ENCODE measurements around the gene PKN1. TPM values are rescaled to one million over a fixed set of nuclear protein-coding genes. Genes with fewer than 3 reads are reported as not detected.

PKN1 gene
- total RNA-seq, 2 donors from 2014 or later = 239 to 278 TPM

- peaks cover 17% of the 10 kb centered on the region for H3K27me3 Mint-ChIP-seq (ENCODE audit: low read depth)
- H3K36me3 Mint-ChIP-seq (ENCODE audit: insufficient read depth in 2 of 2) = peaks cover 2 to 6% of the 10 kb centered on the region in 2 donors
- no peaks in the 10 kb centered on the region for H3K9me3 Mint-ChIP-seq
- DNase-seq (no peak), ATAC-seq (replicated peaks in 1 of 2) (no peak)
- peak overlapping the region in 1 of 2 donors; percentile 22 for H3K4me3 Mint-ChIP-seq
- peaks cover 34% of the 10 kb centered on the region for H3K4me1 Mint-ChIP-seq (ENCODE audit: low read depth)
- no peak overlapping the region for H3K27ac Mint-ChIP-seq
These were observed 38.5 kb downstream of the PKN1 start for GRCh38 chr19:14471436-14472187.

- Mint-ChIP-seq H3K27ac (no peak overlapping the region), H3K36me3 (ENCODE audit: insufficient read depth in 2 of 2) (peaks cover 2 to 4% of the 10 kb centered on the region in 2 donors), H3K27me3 (ENCODE audit: low read depth) (peaks cover 17% of the 10 kb centered on the region), H3K4me1 (ENCODE audit: low read depth) (peaks cover 36% of the 10 kb centered on the region), H3K4me3 (peak overlapping the region; percentile 70), H3K9me3 (no peaks in the 10 kb centered on the region)
- ATAC-seq (replicated peaks in 1 of 2) (peak; percentile 59 to 60), DNase-seq (peak; percentile 88 to 89)
These were observed 39.3 kb downstream of the PKN1 start for GRCh38 chr19:14472202-14472938.

GRCh38 chr19:14473073-14473977 is 40.2 kb downstream of the PKN1 start:
- peak overlapping the region; percentile 70 for H3K4me3 Mint-ChIP-seq
- no peak overlapping the region for H3K27ac Mint-ChIP-seq
- no peaks in the 10 kb centered on the region for H3K9me3 Mint-ChIP-seq
- H3K36me3 Mint-ChIP-seq (ENCODE audit: insufficient read depth in 2 of 2) = peaks cover 2% of the 10 kb centered on the region in 2 donors
- peak in 1 of 2 donors; percentile 17 for DNase-seq
- H3K4me1 Mint-ChIP-seq (ENCODE audit: low read depth) = peaks cover 36% of the 10 kb centered on the region
- peaks cover 17% of the 10 kb centered on the region for H3K27me3 Mint-ChIP-seq (ENCODE audit: low read depth)
- no peak for ATAC-seq (replicated peaks in 1 of 2)

- peaks cover 36% of the 10 kb centered on the region for H3K4me1 Mint-ChIP-seq (ENCODE audit: low read depth)
- ATAC-seq (replicated peaks in 1 of 2) = no peak
- peak in 1 of 2 donors; percentile 17 for DNase-seq
- peaks cover 17% of the 10 kb centered on the region for H3K27me3 Mint-ChIP-seq (ENCODE audit: low read depth)
- H3K27ac Mint-ChIP-seq = no peak overlapping the region
- H3K4me3 Mint-ChIP-seq = peak overlapping the region; percentile 66 to 67
- no peaks in the 10 kb centered on the region for H3K36me3 Mint-ChIP-seq (ENCODE audit: insufficient read depth in 2 of 2)
- H3K9me3 Mint-ChIP-seq = no peaks in the 10 kb centered on the region
These were observed 41.0 kb downstream of the PKN1 start for GRCh38 chr19:14473978-14474578.

- Mint-ChIP-seq H3K4me1 (ENCODE audit: low read depth) (peaks cover 36% of the 10 kb centered on the region), H3K27me3 (ENCODE audit: low read depth) (peaks cover 17% of the 10 kb centered on the region), H3K27ac (no peak overlapping the region), H3K9me3 (no peaks in the 10 kb centered on the region), H3K4me3 (peak overlapping the region; percentile 66 to 67), H3K36me3 (ENCODE audit: insufficient read depth in 2 of 2) (no peaks in the 10 kb centered on the region)
- ATAC-seq (replicated peaks in 1 of 2) = no peak
- DNase-seq = no peak
These were observed 41.7 kb downstream of the PKN1 start for GRCh38 chr19:14474827-14475226.

- DNase-seq = peak; percentile 67 to 70
These were observed 42.4 kb downstream of the PKN1 start, which contains the start of gene PTGER1 for GRCh38 chr19:14475251-14476073. Gene PTGER1 (minus strand): TSS chr19:14475354. CDS start chr19:14474320, 1,034 bp downstream.

GRCh38 chr19:14476327-14476672 is 43.2 kb downstream of the PKN1 start:
- Mint-ChIP-seq H3K4me1 (ENCODE audit: low read depth) (peaks cover 40% of the 10 kb centered on the region), H3K36me3 (ENCODE audit: insufficient read depth in 2 of 2) (no peaks in the 10 kb centered on the region), H3K9me3 (no peaks in the 10 kb centered on the region), H3K27ac (no peak overlapping the region), H3K4me3 (no peak overlapping the region), H3K27me3 (ENCODE audit: low read depth) (peaks cover 17% of the 10 kb centered on the region)
- ATAC-seq (replicated peaks in 1 of 2) = no peak
- no peak for DNase-seq

More at GRCh38 chr19:14475251-14476073, 42.4 kb downstream of the PKN1 start, which contains the start of gene PTGER1:
- H3K27me3 Mint-ChIP-seq (ENCODE audit: low read depth) = peaks cover 17% of the 10 kb centered on the region
- H3K4me3 Mint-ChIP-seq = peak within 1 kb of the TSS; percentile 67 to 70
- H3K4me1 Mint-ChIP-seq (ENCODE audit: low read depth) = peaks cover 36% of the 10 kb centered on the region
- ATAC-seq (replicated peaks in 1 of 2) = peak; percentile 68 to 72
- H3K9me3 Mint-ChIP-seq = no peaks in the 10 kb centered on the region
- H3K36me3 Mint-ChIP-seq (ENCODE audit: insufficient read depth in 2 of 2) = no peaks in the 10 kb centered on the region
- H3K27ac Mint-ChIP-seq = no peak within 1 kb of the TSS

- Mint-ChIP-seq H3K9me3 (no peaks in the 10 kb centered on the region), H3K36me3 (ENCODE audit: insufficient read depth in 2 of 2) (no peaks in the 10 kb centered on the region), H3K27ac (no peak overlapping the region), H3K4me3 (no peak overlapping the region), H3K4me1 (ENCODE audit: low read depth) (peaks cover 40% of the 10 kb centered on the region), H3K27me3 (ENCODE audit: low read depth) (peaks cover 17% of the 10 kb centered on the region)
- no peak for DNase-seq
- ATAC-seq (replicated peaks in 1 of 2) = no peak
These were observed 43.7 kb downstream of the PKN1 start for GRCh38 chr19:14476673-14477401.

GRCh38 chr19:14477418-14478112 is 44.5 kb downstream of the PKN1 start:
- H3K27me3 Mint-ChIP-seq (ENCODE audit: low read depth) = peaks cover 17% of the 10 kb centered on the region
- DNase-seq = no peak
- no peak overlapping the region for H3K4me3 Mint-ChIP-seq
- no peaks in the 10 kb centered on the region for H3K9me3 Mint-ChIP-seq
- ATAC-seq (replicated peaks in 1 of 2) = no peak
- H3K36me3 Mint-ChIP-seq (ENCODE audit: insufficient read depth in 2 of 2) = no peaks in the 10 kb centered on the region
- no peak overlapping the region for H3K27ac Mint-ChIP-seq
- H3K4me1 Mint-ChIP-seq (ENCODE audit: low read depth) = peaks cover 37% of the 10 kb centered on the region

- H3K4me3 Mint-ChIP-seq = no peak overlapping the region
- no peaks in the 10 kb centered on the region for H3K36me3 Mint-ChIP-seq (ENCODE audit: insufficient read depth in 2 of 2)
- no peaks in the 10 kb centered on the region for H3K9me3 Mint-ChIP-seq
- H3K4me1 Mint-ChIP-seq (ENCODE audit: low read depth) = peaks cover 32% of the 10 kb centered on the region
- no peak overlapping the region for H3K27ac Mint-ChIP-seq
- H3K27me3 Mint-ChIP-seq (ENCODE audit: low read depth) = peaks cover 11% of the 10 kb centered on the region
- DNase-seq = no peak
- no peak for ATAC-seq (replicated peaks in 1 of 2)
These were observed 45.0 kb downstream of the PKN1 start for GRCh38 chr19:14478113-14478545.
